CD4-positive, alpha-beta T cell treated with Interferon gamma for 1 hour (primary cell): Measurements from ENCODE around the gene EXD3.
"Not testable (repeated sequence)": the region's sequence is repeated elsewhere in the genome, so short reads cannot be mapped to it uniquely, and the experiment has no call there.

Experiments used
- DNase-seq: peaks from one replicate; pipeline ENCODE4 v3.0.0-alpha.2; 2020

The EXD3 gene

GRCh38 chr9:137430723-137431415 lies 7.9 kb upstream of the EXD3 start:
- no peak for DNase-seq

GRCh38 chr9:137429974-137430722 lies 7.2 kb upstream of the EXD3 start:
- DNase-seq, result no peak

- DNase-seq, result no peak
Observed at GRCh38 chr9:137429546-137429890, 6.6 kb upstream of the EXD3 start.

GRCh38 chr9:137428841-137429545 lies 6.0 kb upstream of the EXD3 start:
- DNase-seq, result no peak

GRCh38 chr9:137428311-137428630 lies 5.3 kb upstream of the EXD3 start:
- no peak for DNase-seq

- DNase-seq, result no peak
Observed at GRCh38 chr9:137427454-137428310, 4.7 kb upstream of the EXD3 start.

DNA sequence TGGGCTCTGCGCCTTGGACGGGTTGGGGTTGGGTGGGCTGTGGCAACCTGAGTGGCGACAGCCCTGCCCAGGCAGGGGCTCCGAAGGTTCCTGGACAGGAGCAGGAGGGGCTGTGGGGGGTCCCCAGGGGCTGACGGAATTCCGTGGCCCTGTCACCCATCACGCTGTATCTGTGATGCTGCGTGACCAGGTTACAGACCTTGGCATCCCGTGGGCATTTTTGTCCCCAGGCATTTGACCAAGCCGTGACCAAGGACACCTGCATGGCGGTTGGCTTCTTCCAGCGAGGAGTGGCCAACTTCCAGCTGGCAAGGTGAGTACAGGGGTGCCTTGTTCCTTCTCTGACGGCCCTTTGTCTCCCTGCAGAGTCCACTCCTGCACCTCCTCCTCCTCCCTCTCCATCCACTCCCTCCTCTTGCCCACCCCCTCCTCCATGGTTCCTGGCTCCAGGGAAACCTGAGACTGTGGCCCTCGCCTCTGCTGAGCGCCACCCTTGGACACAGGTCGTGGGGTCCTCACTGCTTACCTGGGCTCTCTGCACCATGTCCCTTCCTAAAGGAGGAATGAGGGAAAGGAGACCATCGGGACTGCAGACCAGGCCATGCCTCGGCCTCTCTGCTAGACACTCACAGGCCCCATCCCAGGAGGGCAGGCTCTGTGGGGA lies 3.2 kb upstream of the EXD3 start:
- no peak for DNase-seq

- DNase-seq, result peak; percentile 42
Observed at GRCh38 chr9:137423514-137424291, 741 bp upstream of the EXD3 start.

DNA sequence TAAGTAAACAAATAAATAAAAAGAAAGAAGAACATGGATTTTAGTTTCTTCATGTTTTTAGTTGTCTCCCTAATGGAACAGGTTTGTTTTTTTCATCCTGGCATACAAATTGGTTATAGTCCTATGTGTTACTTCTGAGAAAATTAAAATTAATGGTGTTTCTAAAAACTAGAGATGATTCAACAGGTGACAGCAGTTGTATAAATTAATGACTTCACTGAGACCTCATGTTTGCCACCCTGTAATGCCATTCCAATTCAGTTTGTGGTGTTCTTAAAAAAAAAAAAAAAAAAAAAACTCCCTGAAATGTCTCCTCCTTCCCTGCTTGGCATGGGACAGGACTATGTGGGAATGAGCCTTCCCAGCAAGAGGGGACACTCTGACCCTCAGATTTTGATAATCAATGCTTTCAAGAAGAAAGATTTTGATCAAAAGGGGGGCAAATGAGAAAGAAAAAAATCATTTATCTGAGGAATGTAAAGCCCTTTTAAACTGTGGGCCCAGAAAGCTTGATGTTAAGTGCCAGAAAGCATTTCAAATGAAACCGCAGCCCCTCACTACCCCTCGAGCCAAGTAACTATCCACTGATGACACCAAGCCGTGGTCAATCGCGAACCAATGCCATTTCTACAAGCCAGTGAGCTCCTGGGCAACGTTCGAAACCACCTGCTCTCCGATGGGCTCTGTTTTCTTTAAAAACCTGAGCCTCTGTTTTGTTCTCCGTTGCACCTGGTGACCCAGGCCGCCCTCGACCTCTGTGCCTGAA lies 941 bp downstream of the EXD3 start:
- DNase-seq, result no peak

DNA sequence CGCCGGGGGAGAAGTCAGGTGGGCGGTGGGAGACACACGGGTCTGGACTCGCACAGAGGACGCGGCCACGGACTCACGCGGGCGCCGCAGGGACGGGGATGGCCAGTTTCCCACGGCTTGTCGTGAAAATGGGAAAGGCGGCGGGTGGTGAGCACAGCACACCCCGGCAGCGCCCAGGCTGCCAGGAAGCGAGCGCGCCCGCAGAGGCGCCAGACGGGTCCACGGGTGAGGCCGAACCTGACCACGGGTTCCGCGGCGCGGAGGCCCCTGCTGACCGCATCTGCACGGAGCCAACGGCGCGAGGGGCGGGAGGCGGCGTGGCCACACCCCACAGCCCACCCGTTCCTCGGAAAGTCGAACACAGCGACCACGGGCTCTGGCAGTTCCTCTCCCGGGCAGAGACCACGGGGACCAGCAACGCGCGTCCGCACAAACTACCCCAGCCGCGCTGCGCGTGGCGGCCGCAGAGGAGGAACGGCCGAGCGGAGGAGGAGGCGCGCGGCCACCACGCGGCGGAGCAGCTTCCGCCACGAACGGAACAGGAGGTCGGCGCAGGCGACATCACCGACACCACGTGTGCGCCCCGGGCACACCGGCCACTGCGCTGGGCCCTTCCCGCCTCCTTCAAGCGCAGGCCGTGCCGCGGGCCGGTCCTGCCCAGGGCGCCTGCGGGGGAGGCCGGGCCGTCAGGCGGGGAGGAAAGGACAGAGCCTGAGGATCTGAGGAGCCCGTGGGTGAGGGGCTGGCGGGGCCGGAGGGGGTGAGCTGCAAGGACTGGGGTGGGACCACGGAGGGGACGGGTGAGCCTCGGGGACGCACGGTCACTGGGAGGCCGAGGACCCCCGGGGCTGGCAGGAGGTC lies 5.6 kb downstream of the EXD3 start:
- no peak for DNase-seq

DNA sequence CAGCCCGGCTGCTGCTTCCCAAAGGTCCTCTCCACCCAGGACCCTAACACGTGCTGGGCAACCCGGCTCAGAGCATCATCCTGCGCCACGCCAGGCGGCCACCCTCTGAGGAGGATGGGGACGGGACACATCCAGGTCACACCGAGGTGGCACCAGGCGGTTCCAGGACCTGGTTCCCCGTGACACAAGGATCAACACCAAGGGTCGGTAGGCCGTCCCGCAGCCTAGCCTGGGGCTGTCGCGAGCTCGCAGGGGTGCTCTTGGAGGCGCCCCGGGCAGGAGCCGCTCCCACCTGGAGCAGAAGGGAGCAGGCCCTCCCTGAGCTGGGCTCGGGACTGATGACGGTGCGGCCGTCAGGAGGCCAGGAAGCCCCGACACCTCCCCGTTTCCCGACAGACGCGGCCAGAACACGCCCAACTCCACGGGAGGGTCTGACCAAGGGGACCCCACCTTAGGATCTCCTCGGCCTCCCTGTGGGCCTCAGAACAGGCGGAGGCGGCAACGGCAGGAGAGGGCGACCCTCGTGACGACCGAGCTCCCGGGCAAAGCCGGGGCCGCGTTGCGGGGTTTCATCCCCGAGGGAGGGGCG lies 6.3 kb downstream of the EXD3 start:
- no peak for DNase-seq

DNA sequence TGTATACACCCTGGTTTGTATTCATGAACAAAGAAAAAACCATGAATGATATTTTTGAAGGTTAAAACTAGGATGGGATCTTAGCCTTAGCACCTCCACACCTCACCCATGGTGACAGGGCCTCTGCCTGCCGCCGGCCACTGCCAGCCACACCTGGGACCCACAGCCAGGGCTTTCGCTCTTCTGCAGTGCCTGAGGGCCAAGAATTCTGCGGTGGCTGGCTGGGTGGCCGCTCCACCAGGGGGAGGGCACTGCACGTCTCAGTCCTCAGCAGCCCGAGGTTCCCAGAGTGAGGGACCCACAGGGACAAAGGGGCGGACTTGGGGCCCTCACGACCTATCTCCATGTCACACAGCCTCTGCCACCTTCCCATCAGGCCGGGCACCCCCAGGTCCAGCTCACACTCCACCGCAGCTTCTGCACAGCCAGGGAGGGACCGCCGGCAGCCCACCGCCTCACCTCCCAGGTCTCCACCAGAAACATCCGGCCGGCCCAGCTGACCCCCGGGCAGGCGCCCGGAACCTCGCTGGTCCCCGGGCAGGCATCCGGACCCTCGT lies 6.9 kb downstream of the EXD3 start:
- DNase-seq, result no peak

GRCh38 chr9:137415451-137415850 lies 7.5 kb downstream of the EXD3 start:
- DNase-seq, result no peak

DNA sequence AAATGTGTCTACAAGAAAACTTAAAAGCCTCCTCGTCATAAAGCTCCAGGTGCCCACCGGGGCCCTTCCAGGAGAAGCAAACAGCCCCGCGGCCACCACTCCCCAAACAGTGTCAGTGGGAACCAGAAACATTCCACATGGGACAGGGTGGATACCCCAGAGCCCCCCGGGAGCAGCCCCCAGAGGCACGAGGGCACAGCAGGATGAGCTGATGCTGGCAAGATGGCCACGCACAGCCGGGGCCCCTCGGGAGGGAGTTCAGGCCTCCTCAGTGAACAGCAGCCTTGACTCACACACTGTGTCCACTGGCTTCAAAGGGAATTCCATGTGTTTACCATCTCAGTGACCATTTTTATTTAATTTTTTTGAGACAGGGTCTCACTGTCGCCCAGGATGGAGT lies 10.5 kb downstream of the EXD3 start:
- DNase-seq, result no peak

DNA sequence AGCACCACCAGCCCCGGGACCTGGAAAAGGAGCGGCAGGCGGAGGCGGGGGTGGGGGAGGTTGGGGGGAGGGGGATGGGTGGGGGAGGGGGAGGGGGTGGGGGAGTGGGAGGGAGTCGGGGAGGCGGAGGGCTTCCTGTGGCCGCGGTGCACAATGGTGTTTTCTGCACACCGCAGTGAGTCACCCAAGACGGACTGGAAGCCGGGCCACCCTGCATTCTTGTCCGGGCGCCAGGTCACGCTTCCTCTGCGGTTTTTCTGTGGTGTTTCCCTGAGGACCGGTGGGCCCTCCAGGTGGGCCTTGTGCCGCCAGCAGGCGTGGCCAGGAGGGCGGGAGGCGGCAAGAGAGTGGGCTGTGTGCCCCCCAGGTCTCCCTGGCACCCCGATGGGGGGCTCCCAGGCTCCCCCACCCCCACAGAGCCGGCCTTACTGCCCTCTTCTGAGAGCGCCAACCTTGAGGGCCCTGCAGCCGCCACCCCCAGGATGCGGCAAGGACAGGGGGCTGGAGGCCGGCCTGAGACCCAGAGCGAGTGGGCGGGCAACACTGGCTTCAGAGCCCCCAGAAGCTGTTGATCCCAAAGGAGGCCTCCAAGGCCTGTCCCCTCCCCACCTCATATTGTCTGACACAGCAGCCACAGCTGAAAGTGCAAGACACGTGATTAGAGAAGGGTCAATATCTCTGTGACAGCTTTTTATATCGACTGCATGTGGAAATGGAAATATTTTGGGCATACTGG lies 11.1 kb downstream of the EXD3 start:
- peak; percentile 51 for DNase-seq

- no peak for DNase-seq
Observed at GRCh38 chr9:137411260-137411644, 11.7 kb downstream of the EXD3 start.

- DNase-seq, result no peak
Observed at GRCh38 chr9:137410891-137411249, 12.1 kb downstream of the EXD3 start.

DNA sequence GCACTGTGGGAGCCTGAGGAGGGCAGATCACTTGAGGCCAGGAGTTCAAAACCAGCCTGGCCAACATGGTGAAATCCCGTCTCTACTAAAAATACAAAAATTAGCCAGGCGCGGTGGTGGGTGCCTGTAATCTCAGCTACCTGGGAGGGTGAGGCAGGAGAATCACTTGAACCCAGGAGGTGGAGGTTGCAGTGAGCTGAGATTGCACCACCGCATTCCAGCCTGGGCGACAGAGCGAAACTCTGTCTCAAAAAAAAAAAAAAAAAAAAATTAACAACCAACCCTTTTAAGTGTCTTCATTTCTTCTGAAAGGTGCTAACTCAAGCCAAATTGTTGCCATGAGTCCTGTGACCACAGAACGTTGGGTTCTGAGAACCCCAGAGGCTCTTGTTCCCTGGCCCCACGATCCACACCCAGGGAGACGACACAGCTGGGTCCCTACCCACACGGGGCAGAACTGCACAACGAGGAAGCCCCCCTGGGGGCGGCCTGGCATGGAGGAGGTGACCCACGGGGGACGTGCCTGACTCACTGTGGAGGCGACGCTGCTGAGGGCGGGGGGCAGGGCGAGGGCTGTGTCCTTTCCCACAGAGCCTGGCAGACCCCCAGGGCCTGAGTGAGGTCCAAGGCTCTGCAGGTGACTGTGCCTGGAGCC lies 12.6 kb downstream of the EXD3 start:
- not testable (repeated sequence) for DNase-seq
